ENCODE measurements around the gene OR2J3.
"Not testable (repeated sequence)": the region's sequence is repeated elsewhere in the genome, so short reads cannot be mapped to it uniquely, and the experiment has no call there.

OR2J3 gene

GRCh38 chr6:29131691-29132090, 23.8 kb downstream of the OR2J3 start:
- no peak for TF ChIP-seq CTCF (IDR thresholded peaks at IDR 0.05; ENCODE audit: insufficient read depth, low read length, missing control alignments)
- CTCF ChIA-PET: no interaction called here
- DNase-seq (ENCODE audit: low read depth, low spot score): no peak
- H3K4me3 ChIP-seq (ENCODE audit: low read depth, low read length): no peak overlapping the region
- POLR2A ChIA-PET: no interaction called here

GRCh38 chr6:29137724-29138123, 29.9 kb downstream of the OR2J3 start:
- TF ChIP-seq CTCF (IDR thresholded peaks at IDR 0.05; ENCODE audit: insufficient read depth, low read length, missing control alignments): no peak
- DNase-seq (ENCODE audit: low read depth, low spot score): no peak
- no peak overlapping the region for H3K4me3 ChIP-seq (ENCODE audit: low read depth, low read length)
- ChIA-PET POLR2A (no interaction called here), CTCF (no interaction called here)

- no peak for DNase-seq (ENCODE audit: low read depth, low spot score)
- ChIA-PET POLR2A (no interaction called here), CTCF (no interaction called here)
- no peak overlapping the region for H3K4me3 ChIP-seq (ENCODE audit: low read depth, low read length)
- TF ChIP-seq CTCF (IDR thresholded peaks at IDR 0.05; ENCODE audit: insufficient read depth, low read length, missing control alignments): no peak
These were observed 33.7 kb downstream of the OR2J3 start for GRCh38 chr6:29141606-29142005.

GRCh38 chr6:29142309-29142708, 34.5 kb downstream of the OR2J3 start:
- no peak overlapping the region for H3K4me3 ChIP-seq (ENCODE audit: low read depth, low read length)
- CTCF ChIA-PET: no interaction called here
- POLR2A ChIA-PET: no interaction called here
- no peak for DNase-seq (ENCODE audit: low read depth, low spot score)
- no peak for TF ChIP-seq CTCF (IDR thresholded peaks at IDR 0.05; ENCODE audit: insufficient read depth, low read length, missing control alignments)

GRCh38 chr6:29146179-29146578, 38.3 kb downstream of the OR2J3 start:
- DNase-seq (ENCODE audit: low read depth, low spot score): no peak
- no peak for TF ChIP-seq CTCF (IDR thresholded peaks at IDR 0.05; ENCODE audit: insufficient read depth, low read length, missing control alignments)
- ChIA-PET CTCF (no interaction called here), POLR2A (no interaction called here)
- H3K4me3 ChIP-seq (ENCODE audit: low read depth, low read length): no peak overlapping the region

- TF ChIP-seq CTCF (IDR thresholded peaks at IDR 0.05; ENCODE audit: insufficient read depth, low read length, missing control alignments): no peak
- no peak overlapping the region for H3K4me3 ChIP-seq (ENCODE audit: low read depth, low read length)
- CTCF ChIA-PET: no interaction called here
- DNase-seq (ENCODE audit: low read depth, low spot score): no peak
- POLR2A ChIA-PET: no interaction called here
These were observed 39.2 kb downstream of the OR2J3 start for GRCh38 chr6:29147074-29147473.

GRCh38 chr6:29149444-29149843, 41.6 kb downstream of the OR2J3 start:
- CTCF ChIA-PET; H3K4me3 ChIP-seq (ENCODE audit: low read depth, low read length); DNase-seq (ENCODE audit: low read depth, low spot score); POLR2A ChIA-PET: not testable (repeated sequence)
